ENCODE data around the gene MYO3B.
"Not testable (repeated sequence)": the region's sequence is repeated elsewhere in the genome, so short reads cannot be mapped to it uniquely, and the experiment has no call there.

Gene MYO3B

GRCh38 chr2:170433448-170433847 lies 255.5 kb downstream of the MYO3B start:
- TF ChIP-seq CTCF (IDR thresholded peaks at IDR 0.05; ENCODE audit: low read depth, low read length, poor library complexity, severe bottlenecking) (no peak), EZH2phosphoT487 (IDR thresholded peaks at IDR 0.05; ENCODE audit: borderline replicate concordance, low read length) (no peak)
- Histone ChIP-seq H3K4me1 (ENCODE audit: control insufficient read depth, low read length) (no peaks in the 10 kb centered on the region), H3K4me3 (ENCODE audit: low read length) (no peak overlapping the region), H3K36me3 (ENCODE audit: control insufficient read depth, low read length) (no peaks in the 10 kb centered on the region), H3K9me3 (ENCODE audit: control insufficient read depth, insufficient read depth, low read length) (no peaks in the 10 kb centered on the region), H4K20me1 (ENCODE audit: control insufficient read depth, insufficient read depth, low read depth, low read length) (no peaks in the 10 kb centered on the region), H3K9me2 (replicated peaks; ENCODE audit: control insufficient read depth, low read length) (no peaks in the 10 kb centered on the region), H3F3A (ENCODE audit: control insufficient read depth, insufficient read depth) (no peaks in the 10 kb centered on the region), H3K27me3 (ENCODE audit: control insufficient read depth, low read length) (peaks cover 18% of the 10 kb centered on the region), H3K79me2 (ENCODE audit: control insufficient read depth, low read length) (no peaks in the 10 kb centered on the region), H3K27ac (ENCODE audit: low read depth, low read length) (no peak overlapping the region), H3K4me2 (ENCODE audit: low read length) (no peak overlapping the region)

GRCh38 chr2:170434396-170434795 lies 256.4 kb downstream of the MYO3B start:
- H3K4me2 ChIP-seq (ENCODE audit: low read length); H3K79me2 ChIP-seq (ENCODE audit: control insufficient read depth, low read length); H3K4me3 ChIP-seq (ENCODE audit: low read length); H3K9me3 ChIP-seq (ENCODE audit: control insufficient read depth, insufficient read depth, low read length); H3F3A ChIP-seq (ENCODE audit: control insufficient read depth, insufficient read depth); H3K9me2 ChIP-seq (replicated peaks; ENCODE audit: control insufficient read depth, low read length); H3K36me3 ChIP-seq (ENCODE audit: control insufficient read depth, low read length); H4K20me1 ChIP-seq (ENCODE audit: control insufficient read depth, insufficient read depth, low read depth, low read length); H3K4me1 ChIP-seq (ENCODE audit: control insufficient read depth, low read length); H3K27ac ChIP-seq (ENCODE audit: low read depth, low read length): not testable (repeated sequence)
- H3K27me3 ChIP-seq (ENCODE audit: control insufficient read depth, low read length): peaks cover 14% of the 10 kb centered on the region

GRCh38 chr2:170434900-170435621 lies 257.1 kb downstream of the MYO3B start:
- Histone ChIP-seq H3K27ac (ENCODE audit: low read depth, low read length) (no peak overlapping the region), H3K4me1 (ENCODE audit: control insufficient read depth, low read length) (no peaks in the 10 kb centered on the region), H4K20me1 (ENCODE audit: control insufficient read depth, insufficient read depth, low read depth, low read length) (no peaks in the 10 kb centered on the region), H3K4me2 (ENCODE audit: low read length) (no peak overlapping the region), H3K36me3 (ENCODE audit: control insufficient read depth, low read length) (no peaks in the 10 kb centered on the region), H3K4me3 (ENCODE audit: low read length) (no peak overlapping the region), H3K79me2 (ENCODE audit: control insufficient read depth, low read length) (no peaks in the 10 kb centered on the region), H3K9me2 (replicated peaks; ENCODE audit: control insufficient read depth, low read length) (no peaks in the 10 kb centered on the region), H3K9me3 (ENCODE audit: control insufficient read depth, insufficient read depth, low read length) (no peaks in the 10 kb centered on the region), H3K27me3 (ENCODE audit: control insufficient read depth, low read length) (peaks cover 14% of the 10 kb centered on the region), H3F3A (ENCODE audit: control insufficient read depth, insufficient read depth) (no peaks in the 10 kb centered on the region)
- TF ChIP-seq EZH2phosphoT487 (IDR thresholded peaks at IDR 0.05; ENCODE audit: borderline replicate concordance, low read length): no peak

- Histone ChIP-seq H3K4me2 (ENCODE audit: low read length) (no peak overlapping the region), H3F3A (ENCODE audit: control insufficient read depth, insufficient read depth) (no peaks in the 10 kb centered on the region), H3K27ac (ENCODE audit: low read depth, low read length) (no peak overlapping the region)
These were observed 258.4 kb downstream of the MYO3B start for GRCh38 chr2:170436077-170436943.

More at GRCh38 chr2:170436077-170436943, 258.4 kb downstream of the MYO3B start:
- Histone ChIP-seq H3K9me2 (replicated peaks; ENCODE audit: control insufficient read depth, low read length) (no peaks in the 10 kb centered on the region), H3K4me3 (ENCODE audit: low read length) (no peak overlapping the region), H3K79me2 (ENCODE audit: control insufficient read depth, low read length) (no peaks in the 10 kb centered on the region), H3K27me3 (ENCODE audit: control insufficient read depth, low read length) (peaks cover 14% of the 10 kb centered on the region), H4K20me1 (ENCODE audit: control insufficient read depth, insufficient read depth, low read depth, low read length) (no peaks in the 10 kb centered on the region), H3K36me3 (ENCODE audit: control insufficient read depth, low read length) (no peaks in the 10 kb centered on the region), H3K9me3 (ENCODE audit: control insufficient read depth, insufficient read depth, low read length) (no peaks in the 10 kb centered on the region), H3K4me1 (ENCODE audit: control insufficient read depth, low read length) (no peaks in the 10 kb centered on the region)
- no peak for TF ChIP-seq CTCF (IDR thresholded peaks at IDR 0.05; ENCODE audit: low read depth, low read length, poor library complexity, severe bottlenecking)
- no peak for TF ChIP-seq EZH2phosphoT487 (IDR thresholded peaks at IDR 0.05; ENCODE audit: borderline replicate concordance, low read length)

Measured in DOHH2 (cell line).